Stimulated activated CD4-positive, alpha-beta T cell treated with anti-CD3 and anti-CD28 coated beads, Interleukin-12 subunit alpha, Interleukin-12 subunit beta, amount 100 ng/mL, for 24 hours (primary cell): ENCODE results near the gene GID4.

ENCODE experiments used
- DNase-seq, 2 experiments: peaks; one replicate each; pipeline ENCODE4 v3.0.0-alpha.2; 2020; ENCODE audit warnings: low read depth in 2 of 2

The GID4 gene

DNA sequence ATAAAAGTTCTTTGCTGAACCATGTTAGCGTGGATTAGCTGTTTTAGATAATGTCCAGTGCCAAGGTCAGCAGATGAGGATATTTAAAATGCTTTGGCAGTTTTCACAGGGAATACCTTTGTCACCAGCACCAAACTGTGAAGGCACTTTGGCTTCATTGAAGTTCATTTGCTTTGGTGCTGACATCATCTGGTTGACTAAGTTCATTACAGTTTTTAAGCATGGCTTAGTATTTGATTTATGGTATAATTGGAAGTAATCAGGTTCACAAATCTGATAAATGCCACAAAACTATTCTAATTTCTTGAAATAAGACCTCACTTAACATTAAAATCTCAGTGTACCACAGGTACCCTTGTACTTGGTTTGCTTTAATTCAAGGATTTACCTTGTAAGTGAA lies 4.3 kb downstream of the GID4 start:
- no peak for DNase-seq

DNA sequence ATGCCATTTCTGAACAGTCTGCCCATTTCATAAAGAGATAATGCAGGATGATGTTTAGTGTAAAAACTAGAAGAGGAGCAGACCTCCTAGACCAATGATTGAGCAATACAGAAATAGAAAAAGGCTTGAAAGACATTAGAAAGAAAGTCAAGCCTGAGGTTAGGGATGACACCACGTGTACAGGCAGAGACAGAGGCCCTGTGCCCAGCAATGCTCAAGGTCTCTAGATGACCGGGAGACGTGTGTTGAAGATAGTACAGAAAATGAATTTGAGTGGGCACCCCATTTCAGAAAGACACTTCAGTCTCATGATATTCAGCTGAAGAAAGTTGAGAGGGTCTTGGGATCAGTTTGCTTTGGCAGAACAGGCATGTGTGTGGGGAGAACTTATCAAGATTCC lies 5.4 kb downstream of the GID4 start:
- DNase-seq: no peak

DNA sequence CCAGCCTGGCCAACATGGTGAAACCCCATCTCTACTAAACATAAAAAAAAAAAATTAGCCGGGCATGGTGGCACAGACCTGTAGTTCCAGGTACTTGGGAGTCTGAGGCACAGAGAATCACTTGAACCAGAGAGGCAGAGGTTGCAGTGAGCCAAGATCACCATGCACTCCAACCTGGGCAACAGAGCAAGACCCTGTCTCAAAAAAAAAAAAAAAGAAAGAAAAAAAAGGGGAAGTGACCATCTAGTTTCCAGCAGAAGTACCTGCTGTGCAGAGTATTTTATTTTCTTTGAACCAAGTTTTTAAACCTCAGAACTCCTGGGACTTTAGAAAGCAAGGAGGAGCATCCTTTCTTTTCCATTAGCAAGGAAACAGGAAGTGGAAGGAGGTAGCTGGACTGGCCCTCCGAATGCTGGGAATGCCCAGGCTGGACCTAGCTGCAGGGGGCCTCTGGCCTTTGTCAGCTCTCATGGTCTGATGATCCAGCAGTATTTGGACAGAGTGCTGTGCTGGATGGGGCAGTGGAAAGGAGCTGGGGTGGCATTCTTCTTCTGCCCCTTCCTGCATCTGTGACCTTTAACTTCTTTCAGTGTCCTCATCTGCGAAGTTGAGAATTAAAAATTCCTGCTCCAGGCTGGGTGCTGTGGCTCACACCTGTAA lies 6.6 kb downstream of the GID4 start:
- no peak for DNase-seq

DNA sequence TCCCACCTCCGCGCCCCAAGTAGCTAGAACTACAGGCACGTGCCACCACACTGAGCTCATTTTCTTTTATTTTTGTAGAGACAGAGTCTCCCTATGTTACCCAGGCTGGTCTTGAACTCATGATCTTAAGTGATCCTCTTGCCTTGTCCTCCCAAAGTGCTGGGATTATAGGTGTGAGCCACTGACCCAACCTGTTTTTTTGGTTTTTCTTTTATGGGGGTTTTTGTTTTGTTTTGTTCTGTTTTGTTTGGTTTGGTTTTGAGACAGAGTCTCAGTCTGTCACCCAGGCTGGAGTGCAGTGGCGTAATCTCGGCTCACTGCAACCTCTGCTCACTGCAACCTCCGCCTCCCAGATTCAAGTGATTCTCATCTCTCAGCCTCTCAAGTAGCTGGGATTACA lies 16.4 kb downstream of the GID4 start:
- no peak for DNase-seq

DNA sequence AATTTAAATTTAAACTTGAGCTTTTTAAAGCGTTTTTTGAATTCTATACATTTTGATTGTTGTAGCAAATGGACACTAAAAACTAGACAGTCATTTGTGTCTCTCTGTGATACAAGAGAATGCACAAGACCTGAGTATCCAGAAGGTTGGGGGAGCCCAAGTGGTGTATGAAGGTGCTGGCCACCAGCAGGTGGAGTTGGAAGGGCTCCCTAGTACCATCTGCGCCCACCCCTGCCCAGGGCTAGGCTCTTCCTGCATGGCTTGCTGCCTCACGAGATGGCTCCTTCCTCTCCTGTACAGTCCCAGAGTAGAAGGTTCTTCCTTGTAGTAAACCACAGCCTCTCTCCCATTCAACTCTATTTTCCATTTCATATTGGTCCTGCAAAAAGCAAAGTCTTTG lies 17.0 kb downstream of the GID4 start:
- no peak for DNase-seq

DNA sequence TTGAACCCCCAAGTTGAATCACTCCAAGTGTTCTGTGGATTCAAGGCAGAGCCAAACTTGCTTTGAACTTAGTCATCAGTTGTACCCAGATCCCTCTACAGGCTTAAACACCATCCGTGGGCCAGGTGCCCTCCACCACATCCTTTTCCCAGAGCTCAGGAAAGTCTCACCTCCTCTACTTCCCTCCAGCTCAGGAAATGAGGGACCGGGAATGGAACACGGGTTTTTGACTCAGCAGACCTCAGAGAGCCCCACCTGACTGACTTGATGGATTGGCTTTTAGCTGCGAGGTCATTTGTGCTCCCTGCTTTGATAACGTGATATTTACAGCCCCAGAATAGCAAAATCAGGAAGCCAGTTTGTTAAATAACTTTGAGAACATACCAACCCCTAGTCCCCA lies 20.1 kb downstream of the GID4 start:
- DNase-seq: no peak

DNA sequence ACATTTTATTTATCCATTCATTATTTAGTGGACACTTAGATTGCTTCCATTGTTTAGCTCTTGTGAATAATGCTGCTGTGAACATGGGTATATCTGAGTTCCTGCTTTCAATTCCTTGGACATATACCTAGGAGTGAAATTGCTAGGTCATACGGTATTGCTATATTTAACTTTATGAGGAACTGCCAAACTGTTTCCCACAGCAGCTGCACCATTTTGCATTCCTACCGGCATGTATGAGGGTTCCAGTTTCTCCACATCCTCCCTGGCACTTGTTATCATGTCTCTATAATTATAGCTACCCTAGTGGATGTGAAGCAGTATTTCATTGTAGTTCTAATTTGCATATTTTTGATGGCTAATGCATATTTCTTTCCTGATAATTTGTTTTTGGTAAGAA lies 24.8 kb downstream of the GID4 start:
- DNase-seq: no peak

DNA sequence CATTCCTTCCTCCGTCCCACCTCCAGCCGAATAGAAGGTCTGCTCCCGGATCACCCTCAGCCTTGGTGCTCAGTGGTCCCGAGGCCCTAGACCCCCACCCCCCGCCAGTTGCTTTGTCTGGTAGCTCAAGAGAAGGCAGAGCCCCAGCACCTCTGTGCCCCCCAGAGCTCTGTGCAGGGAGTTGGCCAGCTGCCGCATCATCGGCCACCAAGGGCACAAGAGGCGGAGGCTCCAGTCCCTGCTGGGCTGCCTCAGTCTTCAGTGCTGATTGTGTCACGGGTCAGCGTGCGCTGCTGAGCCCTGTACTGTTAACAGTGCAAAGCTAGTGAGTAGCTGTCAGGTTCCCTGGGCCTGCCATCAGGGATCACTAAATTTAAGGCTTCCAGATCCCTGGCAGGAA lies 26.3 kb downstream of the GID4 start:
- DNase-seq: no peak

DNA sequence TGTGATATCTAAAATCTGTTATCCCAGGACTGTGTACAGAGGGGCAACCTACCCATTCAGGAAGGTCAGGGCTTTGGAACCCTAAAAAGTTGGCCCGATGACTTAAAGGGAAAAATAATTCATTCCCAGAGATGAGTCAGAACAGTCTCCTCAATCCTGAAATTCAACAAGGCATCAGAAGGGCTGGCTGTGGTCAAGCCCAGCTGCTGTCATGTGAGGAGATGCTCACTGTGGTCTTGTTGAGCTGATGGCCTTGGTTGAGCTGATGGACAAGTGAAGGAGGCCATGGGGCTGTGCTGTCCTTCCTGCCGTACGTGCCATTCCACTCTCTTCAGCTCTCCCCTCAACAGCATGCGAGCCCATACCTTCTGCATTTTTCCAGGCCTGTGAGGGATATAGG lies 27.7 kb downstream of the GID4 start:
- DNase-seq: no peak

DNA sequence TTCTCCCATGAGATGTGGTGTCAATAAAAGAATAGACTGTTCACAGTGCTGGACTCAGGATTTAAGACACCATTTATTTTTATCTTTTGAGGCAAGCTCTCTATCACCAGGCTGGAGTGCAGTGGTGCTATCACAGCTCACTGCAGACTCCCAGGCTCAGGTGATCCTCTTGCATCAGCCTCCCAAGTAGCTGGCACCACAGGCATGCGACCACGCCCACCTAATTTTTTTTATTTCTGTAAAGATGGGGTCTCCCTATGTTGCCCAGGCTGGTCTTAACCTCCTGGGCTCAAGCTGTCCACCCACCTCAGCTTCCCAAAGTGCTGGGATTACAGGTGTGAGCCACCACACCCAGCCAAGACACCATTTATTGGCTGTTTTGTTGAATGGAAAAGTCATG lies 29.9 kb downstream of the GID4 start:
- DNase-seq: no peak

DNA sequence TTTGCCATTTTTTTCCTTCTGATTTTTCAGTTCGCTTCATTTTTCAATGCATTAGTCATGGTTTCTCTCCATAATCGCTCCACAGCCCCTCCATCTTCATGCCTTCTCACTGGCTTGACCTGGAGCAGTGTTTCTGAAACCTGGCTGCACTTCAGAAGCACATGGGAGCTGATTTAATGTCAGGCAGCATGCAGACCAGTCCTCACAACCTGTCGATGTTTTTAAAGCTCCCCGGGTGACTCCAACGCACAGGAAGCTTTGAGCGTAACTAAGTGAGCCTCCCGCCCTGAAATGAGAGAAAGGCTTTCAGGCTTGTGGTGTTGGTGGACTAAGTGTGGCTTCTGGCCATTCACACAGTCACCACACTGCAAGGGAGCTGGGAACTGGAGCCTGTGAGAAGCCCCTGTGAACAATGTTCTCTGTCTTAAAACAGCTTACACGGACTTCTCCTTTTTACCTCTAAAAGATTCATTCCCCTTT lies 31.7 kb downstream of the GID4 start:
- DNase-seq: no peak

DNA sequence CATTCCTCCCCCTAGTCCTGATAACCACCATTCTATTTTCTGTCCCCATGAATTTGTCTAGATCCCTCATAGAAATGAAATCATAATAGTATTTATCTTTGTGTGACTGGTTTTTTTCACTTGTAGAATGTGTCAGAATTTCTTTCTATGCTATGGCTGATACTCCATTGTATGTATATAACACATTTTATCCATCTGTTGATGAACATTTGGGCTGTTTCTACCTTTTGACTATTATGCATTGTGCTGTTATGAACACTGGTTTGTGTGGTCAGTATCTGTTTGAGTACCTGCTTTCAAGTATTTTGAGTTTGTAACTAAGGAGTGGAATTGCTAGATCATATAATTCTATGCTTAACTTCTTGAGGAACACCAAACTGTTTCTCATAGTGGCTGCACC lies 32.5 kb downstream of the GID4 start:
- no peak for DNase-seq

DNA sequence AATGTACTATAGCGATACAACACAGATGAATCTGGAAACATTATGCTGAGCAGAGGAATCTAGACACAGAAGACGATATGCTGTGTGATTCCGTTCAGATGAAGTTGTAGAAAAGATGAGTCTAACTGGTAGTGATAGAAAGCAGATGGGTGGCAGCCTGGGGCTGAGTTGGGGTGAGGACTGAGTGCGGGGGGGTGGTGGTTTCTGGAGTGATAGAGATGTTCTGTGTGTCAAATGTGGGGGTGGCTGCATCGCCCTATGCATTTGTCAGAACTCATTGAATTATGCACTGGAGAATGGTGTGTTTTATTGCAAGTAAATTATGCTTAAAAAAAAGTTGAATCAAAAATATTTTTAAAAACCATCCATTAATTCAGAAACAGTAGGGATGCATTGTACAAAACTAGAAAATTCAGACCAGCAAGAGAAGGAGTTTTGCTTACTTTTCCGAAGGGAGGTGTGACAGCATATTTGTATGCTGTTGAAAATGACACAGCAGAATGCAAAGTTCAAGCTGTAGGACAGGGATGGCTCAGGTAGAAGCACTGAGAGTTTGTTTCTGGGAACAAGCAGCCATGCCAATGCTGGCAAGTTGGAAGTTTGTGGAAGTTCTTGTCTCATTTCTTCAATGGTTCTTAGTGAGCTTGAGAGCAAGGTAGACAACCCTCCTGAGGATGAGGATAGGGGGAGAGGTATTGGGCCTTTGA lies 35.5 kb downstream of the GID4 start:
- DNase-seq: no peak

DNA sequence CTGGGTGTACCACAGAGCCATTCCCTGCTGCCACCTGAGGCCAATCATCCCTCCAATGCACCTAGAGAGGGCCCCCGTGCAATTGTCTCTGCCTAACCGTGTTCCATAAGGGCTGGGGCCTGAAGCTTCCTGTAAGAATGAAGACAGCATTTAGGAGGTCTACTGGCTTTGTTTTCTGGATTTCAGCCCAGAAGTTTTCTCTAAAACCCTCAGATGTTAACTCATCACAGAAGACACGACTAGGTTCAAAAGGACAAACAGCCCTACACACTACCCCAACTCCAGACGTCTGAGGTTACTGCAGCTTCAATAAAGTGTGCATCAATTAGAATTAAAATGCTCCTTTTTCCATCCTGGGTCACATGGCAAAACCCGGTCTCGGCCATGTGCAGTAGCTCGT lies 37.7 kb downstream of the GID4 start:
- no peak for DNase-seq

DNA sequence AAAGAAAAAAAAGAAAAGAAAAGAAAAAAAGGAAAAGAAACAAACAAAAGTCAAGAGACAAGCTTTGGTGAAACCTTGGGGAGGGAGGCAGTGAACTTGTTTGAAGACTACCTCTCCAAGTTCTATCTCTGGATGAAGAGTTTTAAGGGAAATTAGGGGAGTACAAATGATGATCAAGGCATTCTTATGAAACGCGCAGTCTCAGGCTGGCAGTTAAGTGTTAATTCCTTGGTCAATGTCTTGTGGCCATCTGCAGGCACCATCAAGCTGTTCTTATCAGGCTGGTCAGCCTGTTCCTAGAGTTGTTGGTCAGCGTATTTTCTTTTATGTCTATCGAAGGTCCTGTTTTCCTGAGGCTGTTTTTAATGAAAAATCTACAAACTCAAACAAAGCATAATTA lies 40.3 kb downstream of the GID4 start:
- no peak for DNase-seq

DNA sequence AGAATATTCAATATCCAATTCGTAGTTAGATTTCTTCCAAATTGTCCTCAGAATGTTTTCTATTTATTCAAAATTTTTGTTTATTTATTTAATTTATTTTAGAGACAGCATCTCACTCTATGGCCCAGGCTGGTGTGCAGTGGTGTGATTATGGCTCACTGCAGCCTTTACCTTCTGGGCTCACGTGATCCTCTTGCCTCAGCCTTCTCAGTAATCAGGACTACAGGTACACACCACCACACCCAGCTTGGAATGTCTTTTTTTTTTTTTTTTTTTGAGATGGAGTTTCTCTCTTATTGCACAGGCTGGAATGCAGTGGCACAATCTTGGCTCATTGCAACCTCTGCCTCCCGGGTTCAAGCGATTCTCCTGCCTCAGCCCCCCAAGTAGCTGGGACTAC lies 45.0 kb downstream of the GID4 start:
- DNase-seq: no peak

DNA sequence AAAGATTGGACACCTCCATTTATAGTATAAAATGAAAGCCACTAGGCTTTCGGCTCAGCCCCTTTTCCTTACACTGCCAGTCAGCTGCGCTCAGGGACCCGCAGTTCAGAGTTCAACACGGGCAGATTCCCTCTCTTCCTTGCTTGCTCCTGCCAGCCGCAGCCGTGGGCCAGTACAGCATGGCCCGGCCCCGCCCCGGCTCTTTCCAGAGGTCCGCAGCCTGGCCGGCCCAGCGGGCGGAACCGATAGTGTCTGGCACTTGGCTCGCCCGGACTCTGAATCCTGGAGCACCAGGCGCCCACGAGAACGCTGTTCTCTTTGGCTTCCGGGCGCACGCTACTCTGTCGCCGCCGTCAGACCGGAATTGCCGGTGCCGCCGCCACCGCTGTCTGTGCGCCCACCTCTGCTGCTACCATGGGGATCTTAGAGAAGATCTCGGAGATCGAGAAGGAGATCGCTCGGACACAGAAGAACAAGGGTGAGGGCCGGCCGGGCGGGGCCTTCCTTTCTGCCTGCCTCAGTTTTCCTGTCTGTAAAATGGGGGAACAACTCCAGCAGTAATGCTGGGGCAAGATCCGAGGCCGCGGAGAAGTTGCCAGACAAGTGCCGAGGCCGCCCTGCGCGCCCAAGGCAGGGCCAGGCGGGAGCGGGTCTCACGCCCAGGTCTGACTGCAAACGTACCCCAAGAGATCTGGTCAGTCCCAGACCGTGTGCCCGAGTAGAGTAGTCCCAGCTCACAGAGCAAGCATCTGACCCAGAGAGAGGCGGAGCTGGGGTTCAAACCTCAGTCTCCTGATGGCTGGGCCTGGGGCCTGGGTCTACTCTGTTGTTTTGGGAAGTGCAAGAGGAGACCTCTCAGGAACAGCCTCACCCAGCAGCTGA lies 48.6 kb downstream of the GID4 start, which contains the start of gene DRG2:
Gene DRG2 (plus strand): TSS at position 339 of the 882 bp plus-strand sequence. CDS start 76 bp downstream, at position 415.
- peak; percentile 80 to 89 for DNase-seq

DNA sequence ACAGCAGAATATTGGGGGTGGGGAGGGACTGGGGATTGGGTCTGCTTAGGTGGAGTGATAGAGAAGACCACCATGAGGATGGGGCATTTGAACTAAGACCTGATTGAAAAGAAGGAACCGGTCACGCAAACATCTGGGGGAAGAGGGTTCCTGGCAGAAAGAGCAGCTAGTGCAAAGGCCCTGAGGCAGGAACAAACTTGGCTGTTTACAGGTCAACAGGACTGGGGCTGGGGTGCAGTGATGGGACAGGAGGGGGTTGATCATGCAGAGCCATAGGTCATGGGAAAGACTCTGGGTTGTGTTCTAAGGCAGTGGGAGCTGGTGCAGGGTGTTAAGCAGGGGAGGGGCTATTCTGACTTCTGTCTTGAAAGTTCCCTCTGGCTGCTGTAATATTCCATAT lies 50.4 kb downstream of the GID4 start:
- no peak for DNase-seq

DNA sequence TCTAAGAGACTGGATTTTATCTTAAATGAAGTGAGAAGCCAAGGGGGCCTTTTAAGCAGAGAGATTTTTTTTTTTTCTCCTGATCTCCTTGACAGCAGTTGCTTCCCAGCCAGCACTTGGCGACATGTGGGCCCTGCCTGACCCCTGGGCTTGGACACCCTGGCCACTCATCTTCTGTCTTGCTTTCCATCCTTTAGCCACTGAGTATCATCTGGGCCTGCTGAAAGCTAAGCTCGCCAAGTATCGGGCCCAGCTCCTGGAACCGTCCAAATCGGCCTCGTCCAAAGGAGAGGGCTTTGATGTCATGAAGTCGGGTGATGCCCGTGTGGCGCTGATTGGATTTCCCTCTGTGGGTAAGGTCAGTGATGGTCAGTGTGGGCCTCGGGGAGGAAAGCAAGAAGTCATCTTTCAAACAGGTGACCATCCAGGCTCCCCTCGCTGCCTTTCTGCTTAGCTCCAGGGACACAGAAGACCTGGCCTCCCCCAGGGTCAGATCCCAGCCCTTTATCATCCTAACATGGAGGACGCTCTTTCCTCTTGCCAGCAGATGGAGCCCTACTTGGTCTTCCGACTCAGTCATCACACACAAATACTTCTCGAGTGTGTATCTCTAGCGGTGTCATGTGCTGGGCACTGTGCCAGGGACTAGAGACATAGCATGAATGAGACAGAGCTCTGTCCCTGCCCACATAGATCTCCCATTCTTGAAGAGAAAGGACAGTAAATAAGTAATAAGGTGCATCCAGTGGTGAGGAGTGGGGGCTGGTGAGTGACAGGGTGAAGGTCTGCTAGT lies 54.6 kb downstream of the GID4 start:
- no peak for DNase-seq

DNA sequence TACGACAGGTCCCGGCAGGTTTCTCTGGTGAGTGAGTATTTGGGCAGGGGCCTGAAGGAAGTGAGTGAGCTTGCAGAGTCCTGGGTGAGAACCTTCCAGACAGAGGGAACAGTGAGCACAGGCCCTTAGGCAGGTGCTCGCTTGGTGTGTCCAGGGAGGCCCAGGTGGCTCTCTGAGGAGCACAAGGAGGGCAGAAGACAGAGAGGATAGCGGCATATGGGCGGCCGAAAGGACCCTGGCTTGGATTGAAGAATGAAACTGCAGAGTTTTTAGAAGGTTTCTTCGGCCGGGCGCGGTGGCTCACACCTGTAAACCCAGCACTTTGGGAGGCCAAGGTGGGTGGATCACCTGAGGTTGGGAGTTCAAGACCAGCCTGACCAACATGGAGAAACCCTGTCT lies 55.2 kb downstream of the GID4 start:
- no peak for DNase-seq

DNA sequence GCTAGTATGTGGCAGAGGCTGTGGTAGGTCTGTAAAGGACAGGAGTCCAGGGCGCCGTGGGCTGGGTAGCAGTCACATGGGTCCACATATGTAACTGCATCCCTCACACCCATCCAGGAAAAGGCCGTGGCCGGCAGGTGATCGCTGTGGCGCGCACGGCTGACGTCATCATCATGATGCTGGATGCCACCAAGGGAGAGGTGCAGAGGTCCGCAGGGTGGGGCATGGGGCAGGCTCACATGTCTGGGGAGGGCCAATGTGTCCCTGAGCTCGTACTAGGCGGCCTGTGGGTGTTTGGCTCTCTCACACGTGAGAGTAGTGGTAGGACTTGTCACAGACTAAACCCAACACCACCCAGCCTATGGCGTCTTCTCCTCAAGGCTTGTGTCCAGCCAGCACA lies 60.3 kb downstream of the GID4 start:
- no peak for DNase-seq

DNA sequence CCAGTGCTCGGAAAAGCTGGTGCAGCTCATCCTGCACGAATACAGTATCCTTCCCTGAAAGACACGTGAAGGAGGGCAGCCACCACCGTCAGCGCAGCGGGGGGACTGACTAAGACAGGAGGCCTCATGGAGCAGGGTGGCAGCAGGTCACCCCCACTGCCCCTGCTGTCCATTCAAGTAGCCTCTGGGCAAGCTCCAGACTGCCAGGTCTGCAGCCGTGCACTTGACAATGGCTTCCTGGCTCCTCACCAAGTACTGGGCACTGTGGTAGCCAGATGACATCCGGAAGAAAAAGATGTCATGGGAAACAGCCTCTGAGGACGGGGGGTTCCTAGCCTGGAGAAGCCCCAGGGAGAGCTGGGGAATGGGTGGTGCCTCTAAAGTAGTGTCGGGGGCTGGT lies 61.4 kb downstream of the GID4 start:
- no peak for DNase-seq
